WTC11 (cell line): Measurements from ENCODE around the gene TYMS.

ENCODE experiments used
- NFYB ChIP-seq: sonication (generic); formaldehyde crosslinking; conservative IDR thresholded peaks from 2 replicates; pipeline ENCODE4 v1.8.0; 2022; ENCODE audit warnings: low read depth, missing genetic modification reagents
- TEAD4 ChIP-seq: sonication (generic); formaldehyde crosslinking; IDR thresholded peaks from 2 replicates; pipeline ENCODE4 v1.8.0; 2022; ENCODE audit warnings: mild to moderate bottlenecking, missing genetic modification reagents
- USF2 ChIP-seq: sonication (generic); formaldehyde crosslinking; IDR thresholded peaks from 2 replicates; pipeline ENCODE4 v1.8.1; 2023; ENCODE audit warnings: mild to moderate bottlenecking, missing genetic modification reagents, moderate library complexity
- TF ChIP-seq, protein P1 (sequence below): fragments of 200-600 bp; IDR thresholded peaks from 2 replicates; pipeline ENCODE4 v1.8.0; 2022; ENCODE audit warnings: antibody characterized with exemption

DNA sequence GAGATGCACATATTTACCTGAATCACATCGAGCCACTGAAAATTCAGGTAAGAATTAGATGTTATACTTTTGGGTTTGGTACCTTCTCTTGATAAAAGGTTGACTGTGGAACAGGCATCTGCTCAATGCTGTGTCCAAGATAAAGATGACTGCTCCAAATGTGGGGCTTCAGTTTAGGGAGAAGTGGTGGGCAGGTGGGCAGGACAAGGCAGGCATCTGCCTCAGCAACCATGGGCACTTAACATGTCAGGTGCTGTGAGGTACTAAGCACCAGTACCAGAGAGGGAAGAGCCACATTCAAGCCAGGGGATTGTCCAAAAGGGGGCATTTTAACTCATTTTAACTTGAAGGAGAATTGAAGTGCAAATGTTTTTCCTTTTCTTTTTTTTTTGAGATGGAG, 14.0 kb downstream of the TYMS start:
- TF ChIP-seq NFYB (CRISPR knock-in tag) (no peak), USF2 (CRISPR knock-in tag) (no peak), TEAD4 (CRISPR knock-in tag) (no peak)
- TF ChIP-seq, protein P1, sequence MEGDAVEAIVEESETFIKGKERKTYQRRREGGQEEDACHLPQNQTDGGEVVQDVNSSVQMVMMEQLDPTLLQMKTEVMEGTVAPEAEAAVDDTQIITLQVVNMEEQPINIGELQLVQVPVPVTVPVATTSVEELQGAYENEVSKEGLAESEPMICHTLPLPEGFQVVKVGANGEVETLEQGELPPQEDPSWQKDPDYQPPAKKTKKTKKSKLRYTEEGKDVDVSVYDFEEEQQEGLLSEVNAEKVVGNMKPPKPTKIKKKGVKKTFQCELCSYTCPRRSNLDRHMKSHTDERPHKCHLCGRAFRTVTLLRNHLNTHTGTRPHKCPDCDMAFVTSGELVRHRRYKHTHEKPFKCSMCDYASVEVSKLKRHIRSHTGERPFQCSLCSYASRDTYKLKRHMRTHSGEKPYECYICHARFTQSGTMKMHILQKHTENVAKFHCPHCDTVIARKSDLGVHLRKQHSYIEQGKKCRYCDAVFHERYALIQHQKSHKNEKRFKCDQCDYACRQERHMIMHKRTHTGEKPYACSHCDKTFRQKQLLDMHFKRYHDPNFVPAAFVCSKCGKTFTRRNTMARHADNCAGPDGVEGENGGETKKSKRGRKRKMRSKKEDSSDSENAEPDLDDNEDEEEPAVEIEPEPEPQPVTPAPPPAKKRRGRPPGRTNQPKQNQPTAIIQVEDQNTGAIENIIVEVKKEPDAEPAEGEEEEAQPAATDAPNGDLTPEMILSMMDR, result no peak
